Karpas-422 (cell line): Measurements from ENCODE around the gene ALG8. TPM values are rescaled to one million over a fixed set of nuclear protein-coding genes. Genes with fewer than 3 reads are reported as not detected.
"Not testable (repeated sequence)": the region's sequence is repeated elsewhere in the genome, so short reads cannot be mapped to it uniquely, and the experiment has no call there.

Experiments
- DNase-seq: peaks from one replicate; pipeline ENCODE4 v3.0.0-alpha.2; 2015
- H2AFZ ChIP-seq: fragments of 200-600 bp; sonication (generic); 2 replicates; pipeline ENCODE4 v1.6.1; 2014; ENCODE audit warnings: antibody characterized with exemption, low read length, mixed read lengths
- H3K27ac ChIP-seq: fragments of 200-600 bp; sonication (generic); 2 replicates; pipeline ENCODE4 v1.5.1; 2014; ENCODE audit warnings: mild to moderate bottlenecking, low read length, moderate library complexity
- H3K27me3 ChIP-seq: fragments of 200-600 bp; sonication (generic); 2 replicates; pipeline ENCODE4 v1.6.1; 2014; ENCODE audit warnings: low read length, mixed read lengths
- H3K36me3 ChIP-seq: fragments of 200-600 bp; sonication (generic); 2 replicates; pipeline ENCODE4 v1.6.1; 2014; ENCODE audit warnings: low read length, mixed read lengths; ENCODE audit not compliant: insufficient read depth
- H3K4me1 ChIP-seq: fragments of 200-600 bp; sonication (generic); 2 replicates; pipeline ENCODE4 v1.6.1; 2014; ENCODE audit warnings: mild to moderate bottlenecking, low read length, mixed read lengths
- H3K4me2 ChIP-seq: fragments of 200-600 bp; sonication (generic); 2 replicates; pipeline ENCODE4 v1.6.1; 2014; ENCODE audit warnings: low read length, low read depth, mild to moderate bottlenecking; ENCODE audit not compliant: poor library complexity, severe bottlenecking
- H3K4me3 ChIP-seq: fragments of 200-600 bp; sonication (generic); 2 replicates; pipeline ENCODE4 v1.5.1; 2014; ENCODE audit warnings: mild to moderate bottlenecking, antibody characterized with exemption, low read length, mixed read lengths
- H3K79me2 ChIP-seq: fragments of 200-600 bp; sonication (generic); 2 replicates; pipeline ENCODE4 v1.6.1; 2014; ENCODE audit warnings: mild to moderate bottlenecking, low read length, mixed read lengths
- H3K9ac ChIP-seq: fragments of 200-600 bp; sonication (generic); 2 replicates; pipeline ENCODE4 v1.6.0; 2014; ENCODE audit warnings: low read length
- H3K9me2 ChIP-seq: fragments of 200-600 bp; sonication (generic), shearing (Covaris generic); replicated peaks from 2 replicates; pipeline ENCODE4 v1.6.0; 2014; ENCODE audit warnings: mild to moderate bottlenecking, low read length, moderate library complexity; ENCODE audit not compliant: insufficient read depth
- H3K9me3 ChIP-seq: fragments of 300-700, 200-600 bp; sonication (generic); 2 replicates; pipeline ENCODE4 v1.6.1; 2014; ENCODE audit warnings: low read length, mixed read lengths
- H4K20me1 ChIP-seq: fragments of 200-600 bp; sonication (generic); 2 replicates; pipeline ENCODE4 v1.6.1; 2014; ENCODE audit warnings: mild to moderate bottlenecking, antibody characterized with exemption, low read length, low read depth; ENCODE audit not compliant: insufficient read depth
- total RNA-seq: library from RNA; depleted of rRNA; stranded (reverse); fragments of >200 nt; shearing (Covaris generic); gene quantifications from 2 replicates; pipeline ENCODE4 v1.2.3, GENCODE V29; 2014; ENCODE audit warnings: low replicate concordance

The ALG8 gene
- total RNA-seq, 1 experiment from 2014 or later: 71.0 TPM

- Histone ChIP-seq H3K9me3 (no peaks in the 10 kb centered on the region), H3K79me2 (peaks cover 5% of the 10 kb centered on the region), H3K4me3 (no peak overlapping the region), H3K4me1 (no peaks in the 10 kb centered on the region), H3K27ac (no peak overlapping the region), H3K9me2 (no peaks in the 10 kb centered on the region), H3K27me3 (no peaks in the 10 kb centered on the region), H3K36me3 (peaks cover 8% of the 10 kb centered on the region; the same call in 1 of the 2 replicates), H3K9ac (no peak overlapping the region), H4K20me1 (0 out of 2 replicates have a peak, but pooled peaks cover 3% of the 10 kb centered on the region), H2AFZ (no peak overlapping the region), H3K4me2 (no peak overlapping the region)
- no peak for DNase-seq
These were observed 74.2 kb downstream of the ALG8 start for GRCh38 chr11:78065203-78065602.

GRCh38 chr11:78063440-78064181 lies 75.8 kb downstream of the ALG8 start, which contains the start of gene THRSP:
Gene THRSP (plus strand): TSS chr11:78063861. CDS start chr11:78063882, 21 bp downstream.
- Histone ChIP-seq H3K27me3 (no peaks in the 10 kb centered on the region), H3K4me1 (no peaks in the 10 kb centered on the region), H3K4me3 (no peak within 1 kb of the TSS), H3K27ac (no peak within 1 kb of the TSS), H2AFZ (no peak within 1 kb of the TSS), H3K79me2 (no peaks in the 10 kb centered on the region), H3K4me2 (no peak within 1 kb of the TSS), H3K36me3 (no peaks in the 10 kb centered on the region), H4K20me1 (no peaks in the 10 kb centered on the region), H3K9me2 (no peaks in the 10 kb centered on the region), H3K9me3 (no peaks in the 10 kb centered on the region), H3K9ac (no peak within 1 kb of the TSS)
- DNase-seq: no peak

GRCh38 chr11:78062671-78063070 lies 76.8 kb downstream of the ALG8 start:
- H3K4me3 ChIP-seq: no peak overlapping the region
- no peaks in the 10 kb centered on the region for H3K79me2 ChIP-seq
- no peaks in the 10 kb centered on the region for H3K36me3 ChIP-seq
- no peaks in the 10 kb centered on the region for H4K20me1 ChIP-seq
- no peak overlapping the region for H2AFZ ChIP-seq
- no peaks in the 10 kb centered on the region for H3K9me3 ChIP-seq
- H3K9ac ChIP-seq: no peak overlapping the region
- H3K4me2 ChIP-seq: no peak overlapping the region
- DNase-seq: no peak
- no peak overlapping the region for H3K27ac ChIP-seq
- no peaks in the 10 kb centered on the region for H3K4me1 ChIP-seq
- H3K9me2 ChIP-seq: no peaks in the 10 kb centered on the region
- no peaks in the 10 kb centered on the region for H3K27me3 ChIP-seq

GRCh38 chr11:78061921-78062311 lies 77.5 kb downstream of the ALG8 start:
- no peak overlapping the region for H3K27ac ChIP-seq
- no peaks in the 10 kb centered on the region for H3K9me3 ChIP-seq
- no peak for DNase-seq
- H3K4me1 ChIP-seq: no peaks in the 10 kb centered on the region
- no peak overlapping the region for H3K9ac ChIP-seq
- H3K4me3 ChIP-seq: no peak overlapping the region
- no peaks in the 10 kb centered on the region for H3K36me3 ChIP-seq
- H3K4me2 ChIP-seq: no peak overlapping the region
- no peaks in the 10 kb centered on the region for H3K79me2 ChIP-seq
- H4K20me1 ChIP-seq: no peaks in the 10 kb centered on the region
- H3K27me3 ChIP-seq: no peaks in the 10 kb centered on the region
- H2AFZ ChIP-seq: no peak overlapping the region
- no peaks in the 10 kb centered on the region for H3K9me2 ChIP-seq

GRCh38 chr11:78061088-78061920 lies 78.1 kb downstream of the ALG8 start:
- Histone ChIP-seq H3K36me3 (no peaks in the 10 kb centered on the region), H3K27me3 (no peaks in the 10 kb centered on the region), H3K27ac (no peak overlapping the region), H2AFZ (no peak overlapping the region), H3K4me1 (no peaks in the 10 kb centered on the region), H3K79me2 (no peaks in the 10 kb centered on the region), H3K4me3 (no peak overlapping the region), H3K9ac (no peak overlapping the region), H3K9me2 (no peaks in the 10 kb centered on the region), H3K4me2 (no peak overlapping the region), H4K20me1 (no peaks in the 10 kb centered on the region), H3K9me3 (no peaks in the 10 kb centered on the region)
- no peak for DNase-seq

GRCh38 chr11:78060533-78060932 lies 78.9 kb downstream of the ALG8 start:
- no peak overlapping the region for H3K27ac ChIP-seq
- H2AFZ ChIP-seq: no peak overlapping the region
- DNase-seq: no peak
- H3K4me3 ChIP-seq: no peak overlapping the region
- no peak overlapping the region for H3K9ac ChIP-seq
- H3K4me2 ChIP-seq: no peak overlapping the region
- H3K27me3 ChIP-seq: no peaks in the 10 kb centered on the region
- H3K79me2 ChIP-seq: no peaks in the 10 kb centered on the region
- H3K36me3 ChIP-seq: no peaks in the 10 kb centered on the region
- no peaks in the 10 kb centered on the region for H3K9me2 ChIP-seq
- no peaks in the 10 kb centered on the region for H3K9me3 ChIP-seq
- no peaks in the 10 kb centered on the region for H4K20me1 ChIP-seq
- H3K4me1 ChIP-seq: no peaks in the 10 kb centered on the region

- not testable (repeated sequence) for H3K27me3 ChIP-seq, H3K4me3 ChIP-seq, H3K4me1 ChIP-seq, DNase-seq, H3K4me2 ChIP-seq, H3K27ac ChIP-seq, H3K36me3 ChIP-seq, H4K20me1 ChIP-seq, H3K79me2 ChIP-seq, H2AFZ ChIP-seq, H3K9ac ChIP-seq, H3K9me3 ChIP-seq, H3K9me2 ChIP-seq
These were observed 79.6 kb downstream of the ALG8 start for GRCh38 chr11:78059749-78060328.

- no peaks in the 10 kb centered on the region for H3K9me2 ChIP-seq
- H3K4me1 ChIP-seq: no peaks in the 10 kb centered on the region
- H3K9ac ChIP-seq: no peak overlapping the region
- no peak overlapping the region for H3K4me2 ChIP-seq
- H3K9me3 ChIP-seq: no peaks in the 10 kb centered on the region
- no peak for DNase-seq
- H3K79me2 ChIP-seq: no peaks in the 10 kb centered on the region
- H3K27me3 ChIP-seq: no peaks in the 10 kb centered on the region
- no peaks in the 10 kb centered on the region for H3K36me3 ChIP-seq
- H2AFZ ChIP-seq: no peak overlapping the region
- H4K20me1 ChIP-seq: no peaks in the 10 kb centered on the region
- H3K4me3 ChIP-seq: no peak overlapping the region
- H3K27ac ChIP-seq: no peak overlapping the region
These were observed 81.9 kb downstream of the ALG8 start for GRCh38 chr11:78057462-78058055.
